H1 (cell line): ENCODE results near the gene SFXN2. TPM values are rescaled to one million over a fixed set of nuclear protein-coding genes. Genes with fewer than 3 reads are reported as not detected.

Experiments
- ASH2L ChIP-seq: fragments of 200-600, 300-600 bp; sonication (generic); IDR thresholded peaks from one replicate; pipeline ENCODE4 v1.7.1; 2017; ENCODE audit warnings: low read length
- CBX8 ChIP-seq: fragments of 300-800, 300-1000 bp; sonication (generic); IDR thresholded peaks from 2 replicates; pipeline ENCODE4 v1.7.1; 2016; ENCODE audit warnings: low read depth, low read length, borderline replicate concordance
- CHD2 ChIP-seq: IDR thresholded peaks from 2 replicates; pipeline ENCODE4 v1.6.1; 2012; ENCODE audit warnings: low read length, improper control_type of control experiment
- CREB1 ChIP-seq: IDR thresholded peaks from 2 replicates; pipeline ENCODE4 v1.6.1; 2012; ENCODE audit warnings: inconsistent platforms
- EGR1 ChIP-seq: IDR thresholded peaks from 2 replicates; pipeline ENCODE4 v1.6.1; 2011; ENCODE audit warnings: low read depth, low read length, borderline replicate concordance
- HDAC2 ChIP-seq, 2 experiments: fragments of 300-600 bp in 1 of 2; sonication (generic) in 1 of 2; IDR thresholded peaks; 2 replicates each; pipeline ENCODE4 v1.6.1; 2011 to 2012; ENCODE audit warnings: low read depth in 2 of 2, low read length in 2 of 2, mild to moderate bottlenecking in 2 of 2, moderate library complexity in 2 of 2, borderline replicate concordance in 1 of 2, inconsistent platforms in 1 of 2
- KDM1A ChIP-seq: fragments of 200-600, 300-600 bp; sonication (generic); IDR thresholded peaks from 2 replicates; pipeline ENCODE4 v1.7.1; 2016; ENCODE audit warnings: mild to moderate bottlenecking, low read length, borderline replicate concordance
- PHF8 ChIP-seq: fragments of 200-600 bp; sonication (generic); conservative IDR thresholded peaks from 2 replicates; pipeline ENCODE4 v1.7.1; 2012; ENCODE audit warnings: low read depth, mild to moderate bottlenecking, inconsistent platforms, low read length, moderate library complexity
- POLR2A ChIP-seq, 2 experiments: IDR thresholded peaks; 1 replicate in 1 of 2; 2 replicates in 1 of 2; pipeline ENCODE4 v1.6.1; 2011; ENCODE audit warnings: low read depth in 2 of 2, low read length in 2 of 2, mild to moderate bottlenecking in 2 of 2; ENCODE audit errors: control extremely low read depth in 1 of 2
- RBBP5 ChIP-seq: IDR thresholded peaks from 2 replicates; pipeline ENCODE4 v1.7.1; 2012; ENCODE audit warnings: low read depth, mild to moderate bottlenecking, inconsistent platforms, low read length, moderate library complexity, borderline replicate concordance
- RFX5 ChIP-seq: IDR thresholded peaks from 2 replicates; pipeline ENCODE4 v1.6.1; 2011; ENCODE audit warnings: low read depth, low read length, improper control_type of control experiment, borderline replicate concordance
- SAP30 ChIP-seq: fragments of 300-600 bp; sonication (generic); IDR thresholded peaks from 2 replicates; pipeline ENCODE4 v1.7.1; 2012; ENCODE audit warnings: low read length, moderate library complexity, mild to moderate bottlenecking, inconsistent platforms; ENCODE audit not compliant: insufficient read depth, insufficient replicate concordance
- SIN3A ChIP-seq, 2 experiments: IDR thresholded peaks in 1 of 2; conservative IDR thresholded peaks in 1 of 2; 2 replicates each; pipeline ENCODE4 v1.6.1; 2011 to 2012; ENCODE audit warnings: low read length in 2 of 2, improper control_type of control experiment in 1 of 2, low read depth in 1 of 2, mild to moderate bottlenecking in 1 of 2
- SP2 ChIP-seq: IDR thresholded peaks from 2 replicates; pipeline ENCODE4 v1.6.1; 2012; ENCODE audit warnings: mild to moderate bottlenecking, low read length, inconsistent platforms
- SP4 ChIP-seq: IDR thresholded peaks from 2 replicates; pipeline ENCODE4 v1.6.1; 2012; ENCODE audit warnings: low read length, inconsistent platforms
- TAF1 ChIP-seq: IDR thresholded peaks from 2 replicates; pipeline ENCODE4 v1.6.1; 2011; ENCODE audit warnings: mild to moderate bottlenecking, low read depth, low read length
- TBP ChIP-seq: IDR thresholded peaks from 2 replicates; pipeline ENCODE4 v1.6.1; 2011; ENCODE audit warnings: low read depth, low read length, improper control_type of control experiment
- YY1 ChIP-seq: IDR thresholded peaks from 2 replicates; pipeline ENCODE4 v1.6.1; 2011; ENCODE audit warnings: low read depth, mild to moderate bottlenecking, low read length
- ZNF274 ChIP-seq: IDR thresholded peaks from 2 replicates; pipeline ENCODE4 v1.7.0; 2012; ENCODE audit warnings: low read length, borderline replicate concordance; ENCODE audit errors: extremely low read depth
- polyA plus RNA-seq, 7 experiments: library from polyadenylated mRNA; depleted of rRNA in 3 of 7; stranded (reverse) in 5 of 7; unstranded in 2 of 7; fragments of >200 nt in 5 of 7; fragments of 200-250 nt in 2 of 7; gene quantifications; 1 replicate in 5 of 7; 2 replicates in 1 of 7; 4 replicates in 1 of 7; pipeline versions ENCODE4 v1.2.1 to v1.2.3, GENCODE V29; 2011 to 2013; ENCODE audit warnings: missing spikeins in 2 of 7, mixed read lengths in 2 of 7
- total RNA-seq: library from RNA; stranded (reverse); fragmentation: NEBNext Ultra II Directional; extraction: Animal tissue kit (Norgen Biotek cat#: 25700); gene quantifications from 2 replicates; pipeline ENCODE4 v1.2.1, GENCODE V29; 2021
- TF ChIP-seq, protein P1 (sequence below): IDR thresholded peaks from 2 replicates; pipeline ENCODE4 v1.6.1; 2012; ENCODE audit warnings: inconsistent platforms
- TF ChIP-seq, protein P2 (sequence below): IDR thresholded peaks from 2 replicates; pipeline ENCODE4 v1.6.1; 2011; ENCODE audit warnings: low read length, improper control_type of control experiment

Gene SFXN2
- total and polyA plus RNA-seq, 2 of the 8 experiments (the other 6 are each of a cell fraction or from before 2014, with no cell fraction given) = 20.5 to 23.5 TPM

DNA sequence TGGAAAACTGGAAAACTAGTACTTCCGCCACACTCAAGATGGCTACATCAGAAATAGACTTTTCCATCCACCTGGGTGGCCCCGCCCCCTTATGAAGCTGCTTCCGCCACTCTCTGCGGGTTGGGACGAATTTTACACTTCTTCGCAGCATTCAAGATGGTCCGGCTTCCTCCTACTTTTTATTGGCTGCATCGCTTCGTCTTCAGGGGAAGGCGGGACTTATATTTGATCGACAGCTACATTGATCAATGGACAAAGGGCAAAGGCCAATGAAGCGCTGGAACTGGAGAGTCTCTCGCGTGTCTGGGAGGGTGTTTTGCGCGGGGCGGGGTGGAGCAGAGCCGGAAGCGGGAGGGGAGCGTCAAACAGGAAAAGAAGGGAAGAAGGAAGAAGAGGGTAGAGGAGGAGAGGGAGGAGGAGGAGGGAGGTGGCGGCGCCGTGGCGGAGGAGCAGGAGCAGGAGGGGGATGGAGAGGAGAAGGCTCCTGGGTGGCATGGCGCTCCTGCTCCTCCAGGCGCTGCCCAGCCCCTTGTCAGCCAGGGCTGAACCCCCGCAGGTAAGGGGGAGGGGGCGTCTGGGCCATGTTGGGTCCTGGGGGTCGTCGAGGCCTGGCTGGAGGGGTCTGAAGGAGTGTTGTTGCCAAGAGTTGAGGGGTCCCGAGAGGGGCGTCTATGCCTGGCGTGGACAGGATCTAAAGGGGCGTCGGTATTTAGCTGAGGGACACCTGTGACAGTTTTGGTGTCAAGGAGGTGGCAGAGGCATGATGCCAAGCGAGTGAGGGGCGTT lies 29.3 kb downstream of the SFXN2 start, which contains the start of gene WBP1L (continued):
- TF ChIP-seq ASH2L (peak; percentile 67), PHF8 (peak; percentile 53), TAF1 (0 out of 2 replicates have a peak, but pooled peaks have one; percentile 18), KDM1A (0 out of 2 replicates have a peak, but pooled peaks have one; percentile 28), TBP (no peak), SIN3A (conservative IDR thresholded peaks at IDR 0.05 in 1 of 2, IDR thresholded peaks at IDR 0.05 in 1 of 2; ENCODE audit: low read depth in 1 of 2, low read length in 2 of 2) (peak in 1 of 2 experiments; percentile 68; a peak in 1 of 4 replicates), RFX5 (no peak), EGR1 (peak; percentile 18; the same call in 1 of the 2 replicates), HDAC2 (IDR thresholded peaks at IDR 0.05; ENCODE audit: borderline replicate concordance in 1 of 2, low read depth in 2 of 2, low read length in 2 of 2) (0 out of 4 replicates have a peak, but pooled peaks of 1 of the 2 experiments have one; percentile 55), CREB1 (peak; percentile 61), CBX8 (no peak), POLR2A (IDR thresholded peaks at IDR 0.05; ENCODE audit: control extremely low read depth in 1 of 2, low read depth in 2 of 2, low read length in 2 of 2) (peak; percentile 40 to 50; a peak in 2 of 3 replicates), RBBP5 (peak; percentile 82; the same call in 1 of the 2 replicates), CHD2 (peak; percentile 91), ZNF274 (no peak), SAP30 (peak; percentile 71), YY1 (peak; percentile 99), SP4 (peak; percentile 77; the same call in 1 of the 2 replicates), SP2 (peak; percentile 64)
- TF ChIP-seq, protein P1, sequence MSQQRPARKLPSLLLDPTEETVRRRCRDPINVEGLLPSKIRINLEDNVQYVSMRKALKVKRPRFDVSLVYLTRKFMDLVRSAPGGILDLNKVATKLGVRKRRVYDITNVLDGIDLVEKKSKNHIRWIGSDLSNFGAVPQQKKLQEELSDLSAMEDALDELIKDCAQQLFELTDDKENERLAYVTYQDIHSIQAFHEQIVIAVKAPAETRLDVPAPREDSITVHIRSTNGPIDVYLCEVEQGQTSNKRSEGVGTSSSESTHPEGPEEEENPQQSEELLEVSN = no peak
- TF ChIP-seq, protein P2, sequence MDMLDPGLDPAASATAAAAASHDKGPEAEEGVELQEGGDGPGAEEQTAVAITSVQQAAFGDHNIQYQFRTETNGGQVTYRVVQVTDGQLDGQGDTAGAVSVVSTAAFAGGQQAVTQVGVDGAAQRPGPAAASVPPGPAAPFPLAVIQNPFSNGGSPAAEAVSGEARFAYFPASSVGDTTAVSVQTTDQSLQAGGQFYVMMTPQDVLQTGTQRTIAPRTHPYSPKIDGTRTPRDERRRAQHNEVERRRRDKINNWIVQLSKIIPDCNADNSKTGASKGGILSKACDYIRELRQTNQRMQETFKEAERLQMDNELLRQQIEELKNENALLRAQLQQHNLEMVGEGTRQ = peak; percentile 4; the same call in 1 of the 2 replicates
